Effector CD4-positive, alpha-beta T cell (primary cell): ENCODE results near the gene TNFAIP8L1.
A peak's percentile ranks its signal among the peaks of the same experiment; 100 is the strongest.

Source experiments
- DNase-seq: peaks from one replicate; pipeline ENCODE4 v3.0.0-alpha.2; 2020

TNFAIP8L1 gene

DNA sequence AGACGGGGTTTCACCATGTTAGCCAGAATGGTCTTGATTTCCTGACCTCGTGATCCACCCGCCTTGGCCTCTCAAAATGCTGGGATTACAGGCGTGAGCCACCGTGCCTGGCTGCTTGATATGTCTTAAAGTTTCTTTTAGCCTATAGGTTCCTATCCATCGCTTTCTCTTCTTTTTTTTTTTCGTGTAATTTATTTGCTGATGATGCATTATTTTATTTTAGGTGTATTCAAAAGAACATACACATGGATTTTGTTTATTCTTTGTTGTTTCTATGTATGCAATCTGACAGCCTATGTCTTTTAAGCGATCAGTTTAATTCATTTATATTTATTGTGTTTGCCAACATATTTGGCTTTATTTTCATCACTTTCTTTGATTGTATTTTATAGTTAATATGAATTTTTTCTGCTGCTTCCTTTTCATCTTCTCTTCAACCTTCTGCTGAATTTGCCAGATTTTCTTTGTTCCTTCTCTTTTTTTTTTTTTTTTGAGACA is 26.0 kb upstream of the TNFAIP8L1 start:
- DNase-seq: no peak

DNA sequence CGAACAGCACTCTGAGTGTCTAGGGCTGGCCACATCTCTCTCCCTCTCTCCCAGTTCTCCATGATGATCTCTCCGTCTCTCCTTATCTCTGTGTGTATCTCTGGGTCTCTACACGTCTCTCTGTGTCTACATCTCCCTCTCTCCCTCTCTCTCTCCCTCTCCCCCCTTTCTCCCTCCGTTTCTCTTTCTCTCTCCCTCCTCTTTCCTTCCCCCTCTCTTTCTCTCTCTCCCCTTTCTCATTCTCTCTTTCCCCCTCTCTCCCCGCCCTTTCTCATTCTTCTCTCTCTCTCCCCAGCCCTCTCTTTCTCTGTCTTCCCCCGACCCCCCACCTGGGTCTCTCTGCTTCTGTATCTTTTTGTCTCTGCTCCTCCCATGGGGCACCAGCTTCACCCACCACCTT is 21.3 kb upstream of the TNFAIP8L1 start:
- no peak for DNase-seq

DNA sequence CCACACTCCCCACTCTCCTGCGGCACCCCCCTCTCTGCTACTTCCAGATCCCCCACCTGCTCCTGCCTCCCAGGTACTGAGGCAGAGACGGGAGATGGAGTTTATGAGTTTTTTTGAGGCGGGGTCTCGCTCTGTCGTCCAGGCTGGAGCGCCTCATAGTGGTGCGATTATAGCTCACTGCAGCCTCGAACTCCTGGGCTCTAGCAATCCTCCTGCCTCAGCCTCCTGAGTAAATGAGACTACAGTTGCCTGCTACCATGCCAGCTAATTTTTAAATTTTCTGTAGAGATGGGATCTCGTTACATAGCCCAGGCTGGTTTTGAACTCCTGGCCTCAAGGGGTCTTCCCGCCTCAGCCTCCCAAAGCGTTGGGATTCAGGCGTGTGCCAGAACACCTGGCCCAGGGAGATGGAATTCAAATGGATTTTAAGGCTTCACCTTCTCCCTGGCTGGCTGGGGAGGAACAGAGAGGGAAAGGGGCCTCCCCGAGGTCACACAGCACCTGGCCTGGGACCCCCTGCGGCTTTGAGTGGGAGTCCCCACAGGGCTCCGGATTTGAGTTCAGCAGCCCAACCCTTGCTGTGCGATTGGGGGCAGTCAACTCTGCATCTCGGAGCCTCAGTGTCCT is 19.5 kb upstream of the TNFAIP8L1 start:
- DNase-seq: no peak

DNA sequence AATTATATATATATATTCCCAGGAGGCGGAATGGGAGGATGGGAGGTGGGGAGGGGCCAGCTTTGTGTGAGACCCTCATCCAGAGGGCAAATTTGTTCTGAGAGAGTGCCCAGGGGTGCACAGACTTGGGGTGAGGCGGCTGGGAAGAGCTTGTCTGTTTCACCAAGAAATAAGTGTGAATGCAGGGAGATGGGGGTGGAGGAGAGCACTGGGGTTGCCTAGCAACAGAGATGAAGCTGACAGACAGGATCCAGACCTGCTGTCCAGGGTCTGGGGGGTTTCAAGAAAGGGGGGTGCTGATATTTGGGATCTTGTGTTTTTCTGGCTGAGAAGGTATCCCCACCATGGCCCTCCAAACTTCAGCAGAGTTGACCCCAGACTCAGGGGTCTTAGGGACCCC is 18.6 kb upstream of the TNFAIP8L1 start:
- DNase-seq: no peak

DNA sequence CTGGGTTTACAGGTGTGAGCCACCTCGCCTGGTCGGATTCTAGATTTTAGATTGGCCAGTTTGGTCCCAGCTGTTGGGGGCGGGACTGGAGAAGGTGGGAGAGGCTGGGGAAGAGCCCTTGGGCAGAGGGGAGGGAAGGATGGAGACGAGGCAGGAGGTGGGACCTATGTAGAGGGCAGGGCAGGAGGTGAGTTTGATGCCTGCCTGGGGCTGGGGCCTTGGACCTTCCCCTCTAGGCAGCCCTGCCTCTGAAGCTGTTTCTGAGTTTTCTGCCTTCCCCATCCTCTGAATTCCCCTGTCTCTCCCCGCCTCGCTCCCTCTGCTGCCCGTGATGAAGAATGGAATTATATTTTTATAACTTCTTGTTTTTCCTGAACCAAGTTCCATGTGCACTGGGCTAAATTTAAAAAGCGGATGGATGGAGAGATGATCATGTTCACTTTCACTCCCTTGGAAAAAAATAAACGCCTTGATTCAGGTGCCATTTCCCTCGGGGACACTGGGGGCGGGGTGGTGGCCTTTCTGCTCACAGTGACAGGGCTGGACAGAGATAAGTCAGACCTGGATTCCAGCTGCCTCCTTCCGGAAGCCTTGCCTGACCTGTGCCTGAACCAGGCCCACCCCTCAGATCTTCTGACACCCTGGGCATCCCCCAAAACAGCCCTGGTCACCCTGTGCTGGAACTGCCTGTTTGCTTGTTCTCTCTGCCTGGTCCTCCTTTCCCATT is 16.5 kb upstream of the TNFAIP8L1 start:
- DNase-seq: no peak

DNA sequence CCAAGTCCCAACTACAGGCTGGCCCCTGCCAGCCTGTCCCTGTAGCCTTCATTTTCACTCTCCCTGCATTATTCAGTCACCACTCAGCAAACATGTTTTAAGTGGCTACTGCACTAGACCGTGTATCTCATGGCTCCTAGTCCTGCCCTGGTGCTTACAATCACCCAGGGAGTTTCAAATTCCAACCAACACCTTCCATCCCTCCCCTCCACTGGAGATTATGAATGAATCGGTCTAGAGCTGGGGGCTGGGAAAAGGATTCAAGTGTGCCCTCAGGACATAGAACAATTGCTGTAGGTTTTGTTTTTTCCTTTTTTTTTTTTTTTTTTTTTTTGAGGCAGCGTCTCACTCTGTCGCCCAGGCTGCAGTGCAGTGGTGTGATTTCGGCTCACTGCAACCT is 15.0 kb upstream of the TNFAIP8L1 start:
- no peak for DNase-seq

DNA sequence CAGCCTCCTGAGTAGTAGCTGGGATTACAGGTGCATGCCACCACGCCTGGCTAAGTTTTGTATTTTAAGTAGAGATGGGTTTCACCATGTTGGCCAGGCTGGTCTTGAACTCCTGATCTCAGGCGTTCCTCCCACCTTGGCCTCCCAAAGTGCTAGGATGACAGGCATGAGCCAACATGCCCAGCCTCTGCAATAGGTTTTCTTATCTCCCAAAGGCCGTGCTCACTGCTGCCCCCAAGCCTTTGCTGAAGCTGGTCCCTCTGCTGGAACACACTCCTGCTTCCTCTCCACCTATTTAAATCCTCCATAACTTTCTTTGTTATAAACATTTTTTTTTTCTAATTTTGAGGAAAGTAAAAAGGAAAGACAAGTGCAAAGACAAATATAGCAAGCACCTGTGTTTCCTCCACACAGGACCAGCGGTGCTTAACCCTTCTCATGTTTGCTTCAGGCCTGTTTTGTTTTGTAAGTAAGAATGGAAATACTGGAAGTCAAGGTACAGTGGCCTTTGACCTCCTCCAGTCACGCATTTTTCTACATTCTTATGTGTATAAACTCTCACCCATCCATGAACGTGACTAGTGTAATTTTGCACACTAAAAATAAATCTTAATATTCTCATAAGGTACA is 14.5 kb upstream of the TNFAIP8L1 start:
- DNase-seq: no peak

DNA sequence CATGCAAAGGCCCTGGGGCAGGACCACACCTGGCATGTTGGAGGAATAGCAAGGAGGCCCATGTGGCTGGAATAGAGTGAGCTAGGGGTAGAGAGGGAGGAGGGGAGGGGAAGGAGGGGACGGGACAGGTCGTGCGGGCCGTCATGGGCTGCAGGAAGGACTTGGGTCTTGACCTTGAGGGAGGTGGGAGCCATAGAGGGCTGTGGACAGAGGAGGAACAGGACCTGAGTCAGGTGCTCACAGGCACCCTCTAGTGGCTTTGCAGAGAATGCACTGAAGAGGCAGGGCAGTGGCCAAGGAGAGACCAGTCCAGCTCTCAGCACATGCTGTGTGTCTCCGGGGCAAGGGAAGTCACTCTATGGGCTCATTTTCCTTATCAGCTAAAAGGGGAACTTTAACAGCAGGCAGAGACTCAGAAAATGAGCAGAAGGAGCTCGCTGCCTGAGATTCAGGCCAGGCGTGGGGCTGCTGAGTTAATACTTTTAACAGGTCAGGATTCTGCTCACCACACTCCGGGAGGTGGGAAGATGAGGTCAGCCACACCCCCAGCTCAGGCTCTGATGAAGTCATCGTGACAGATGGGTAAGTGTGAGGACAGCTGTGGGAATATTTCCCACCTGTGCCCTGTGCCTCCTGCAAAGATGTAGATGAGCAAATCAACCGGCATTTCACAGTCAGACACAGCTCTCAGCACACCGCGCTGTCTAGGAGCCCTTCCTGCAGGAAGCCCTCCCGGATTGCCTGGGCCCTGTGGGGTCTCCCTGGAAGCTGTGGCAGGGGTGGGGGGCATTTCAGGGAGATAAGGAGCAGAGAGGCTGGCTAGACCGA is 6.0 kb upstream of the TNFAIP8L1 start:
- DNase-seq: no peak

DNA sequence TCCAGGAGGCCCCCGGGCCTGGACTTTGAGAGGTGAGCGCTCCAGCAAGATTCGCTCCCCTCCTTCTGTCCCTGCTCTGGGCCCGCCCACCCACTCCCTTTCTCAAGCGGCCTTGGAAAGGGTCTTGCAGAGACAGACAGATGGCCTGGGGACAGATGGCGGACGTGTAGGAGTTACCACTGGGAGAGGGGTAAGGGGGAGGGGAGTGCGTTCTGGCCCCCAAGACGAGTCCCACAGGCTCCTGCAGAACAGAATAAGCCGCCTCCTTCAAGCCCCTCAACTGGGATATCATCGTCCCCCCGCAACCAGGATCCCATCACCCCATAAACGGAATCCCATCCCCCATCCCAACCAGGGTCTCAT is 3.6 kb upstream of the TNFAIP8L1 start:
- DNase-seq: no peak

DNA sequence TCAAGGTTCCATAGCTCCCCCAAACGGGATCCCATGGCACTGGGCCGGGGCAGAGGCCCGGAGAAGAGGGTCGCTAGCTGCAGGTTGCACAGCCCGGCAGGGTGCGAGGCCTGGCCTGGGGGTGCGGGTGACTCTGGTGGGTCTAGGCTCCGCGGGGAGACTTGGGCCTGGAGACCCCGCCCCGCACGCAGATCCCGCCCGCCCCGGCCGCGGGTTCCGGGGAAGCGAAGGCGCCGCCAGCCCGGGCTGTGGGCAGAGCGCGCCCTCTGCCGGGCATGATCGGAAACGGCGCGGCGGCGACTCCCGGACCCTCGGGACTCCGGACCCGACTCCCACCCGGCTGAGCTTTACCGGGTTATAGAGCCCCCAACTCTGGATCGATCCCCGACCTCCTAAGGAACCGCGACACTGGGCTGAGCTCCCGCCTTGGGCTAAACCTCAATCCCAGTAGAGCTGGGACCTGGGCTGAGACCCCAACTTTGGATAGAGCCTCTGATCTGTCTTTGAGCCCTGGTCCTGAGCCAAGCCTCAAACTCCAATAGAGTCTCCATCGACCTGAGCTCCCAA is 3.1 kb upstream of the TNFAIP8L1 start:
- DNase-seq: peak; percentile 67

DNA sequence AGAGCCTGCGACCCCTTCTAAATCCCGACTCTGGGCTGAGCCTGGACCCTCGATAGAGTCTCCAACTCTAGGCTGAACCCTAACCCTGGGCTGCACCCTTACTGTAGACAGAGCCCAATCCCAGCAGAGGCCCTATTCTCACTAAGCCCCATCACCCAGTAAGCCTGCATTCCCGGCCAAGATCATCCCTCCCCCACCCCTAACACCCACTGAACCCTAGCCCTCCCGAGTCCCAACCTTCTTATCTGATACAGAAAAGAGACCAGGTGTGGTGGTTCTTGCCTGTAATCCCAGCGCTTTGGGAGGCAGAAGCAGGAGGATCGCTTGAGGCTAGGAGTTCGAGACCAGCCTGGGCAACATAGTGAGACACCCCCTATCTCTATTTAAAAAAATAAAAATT is 2.6 kb upstream of the TNFAIP8L1 start:
- no peak for DNase-seq

DNA sequence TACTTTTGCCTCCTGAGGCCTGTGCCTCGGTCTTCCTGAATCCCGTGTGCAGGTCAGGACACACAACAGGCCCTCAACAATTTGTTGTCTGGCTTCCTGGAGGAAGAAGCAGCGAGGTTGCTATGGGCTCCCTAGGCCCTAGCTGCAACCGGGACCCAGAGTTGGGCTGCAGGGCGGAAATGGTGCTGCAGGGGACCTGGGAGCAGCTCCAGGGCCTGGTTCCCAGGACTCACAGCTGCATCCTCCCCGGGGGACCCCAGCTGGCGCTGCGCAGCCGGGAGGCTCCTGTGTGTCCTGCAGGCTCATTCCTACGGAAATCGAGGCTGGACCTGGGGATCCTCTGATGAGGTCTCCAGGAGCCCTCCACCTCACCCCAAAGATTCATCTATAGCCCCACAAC is 999 bp upstream of the TNFAIP8L1 start:
- no peak for DNase-seq

DNA sequence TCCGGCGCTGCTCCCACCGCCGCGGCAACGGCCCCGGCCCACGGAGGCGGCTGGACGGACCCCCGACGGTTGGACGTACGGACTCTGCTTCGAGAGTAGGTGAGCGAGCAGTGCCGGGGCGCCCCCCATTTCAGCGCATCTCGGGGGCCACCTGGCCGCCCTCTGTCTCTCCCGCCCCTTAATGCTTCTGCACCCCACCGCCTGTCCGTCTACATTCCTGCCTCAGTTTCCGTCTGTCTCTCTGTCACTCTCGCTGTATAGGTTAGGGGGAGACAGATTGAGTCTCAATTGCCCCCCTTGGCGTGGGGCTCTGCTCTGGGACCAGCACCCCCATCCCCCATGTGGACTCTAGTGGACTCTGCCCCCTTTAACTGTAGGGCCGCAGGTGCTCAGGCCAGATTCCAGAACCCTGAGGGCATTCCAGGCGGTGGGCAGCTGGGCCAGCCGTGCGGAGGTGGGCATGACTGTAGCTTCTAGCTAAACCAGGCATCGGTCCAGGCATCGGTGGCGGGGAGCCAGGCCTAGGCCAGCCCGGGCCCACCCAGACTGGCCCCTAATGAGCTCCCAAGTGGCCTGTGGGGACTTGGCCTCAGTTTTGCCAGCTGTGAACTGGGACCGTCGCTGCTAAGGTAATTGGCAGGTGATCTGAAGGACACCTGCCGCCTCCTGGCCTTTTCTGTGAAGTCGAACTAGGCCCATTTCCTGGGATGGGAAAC is 373 bp downstream of the TNFAIP8L1 start:
- DNase-seq: no peak

DNA sequence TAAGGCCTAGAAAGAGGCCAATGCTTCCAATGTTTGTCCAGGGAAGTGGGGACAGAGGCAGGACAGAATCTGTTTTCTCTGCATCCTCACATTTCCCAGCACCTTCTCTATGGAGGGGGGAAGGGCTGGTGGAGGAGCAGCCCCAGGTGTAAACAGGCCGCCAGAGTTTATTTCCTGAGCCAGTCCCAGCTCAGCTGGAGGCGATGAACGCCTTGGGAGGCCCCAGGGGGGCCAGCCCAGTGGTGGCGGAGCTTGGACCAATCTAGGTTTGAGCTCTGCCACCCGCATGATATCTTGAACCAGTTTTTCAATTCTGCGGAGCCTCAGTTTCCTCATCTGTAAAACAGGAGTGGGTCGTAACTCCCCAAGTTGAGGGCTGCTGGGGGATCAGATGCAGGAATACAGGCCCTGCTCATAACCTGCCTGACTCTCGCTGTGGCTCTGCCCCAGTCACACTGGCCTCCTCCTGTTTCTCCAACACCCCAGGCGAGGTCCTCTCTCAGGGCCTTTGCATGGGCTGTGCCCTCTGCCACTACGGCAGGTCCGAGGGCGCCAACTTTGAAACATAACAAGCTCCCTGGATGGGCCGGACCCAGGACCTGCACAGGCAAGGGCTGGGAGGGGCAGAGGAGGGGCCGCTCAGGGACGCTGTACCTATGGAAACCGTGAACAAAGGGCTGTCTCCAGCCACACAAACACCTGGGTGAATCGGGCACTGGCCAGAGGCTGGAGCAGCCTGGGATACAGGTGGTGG is 1.1 kb downstream of the TNFAIP8L1 start:
- no peak for DNase-seq

DNA sequence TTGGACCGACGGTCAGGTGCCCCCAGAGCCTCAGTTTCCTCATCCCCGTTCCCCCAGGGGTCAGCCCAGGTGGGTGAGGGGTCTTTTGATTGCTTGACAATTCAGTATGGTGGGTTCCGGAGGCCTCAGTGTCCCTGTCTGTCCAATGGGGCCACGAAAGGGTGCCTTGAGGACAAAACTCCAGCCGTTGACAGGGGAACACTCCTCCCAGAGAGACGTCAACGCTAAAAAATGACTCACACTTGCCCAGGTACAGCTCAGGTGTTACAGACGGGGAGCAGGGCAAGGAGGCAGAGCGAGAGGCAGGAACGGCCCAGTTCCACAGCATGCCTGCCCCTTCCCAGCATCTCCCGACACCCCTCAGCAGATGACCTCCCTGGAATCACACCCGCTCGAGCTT is 1.8 kb downstream of the TNFAIP8L1 start:
- no peak for DNase-seq

DNA sequence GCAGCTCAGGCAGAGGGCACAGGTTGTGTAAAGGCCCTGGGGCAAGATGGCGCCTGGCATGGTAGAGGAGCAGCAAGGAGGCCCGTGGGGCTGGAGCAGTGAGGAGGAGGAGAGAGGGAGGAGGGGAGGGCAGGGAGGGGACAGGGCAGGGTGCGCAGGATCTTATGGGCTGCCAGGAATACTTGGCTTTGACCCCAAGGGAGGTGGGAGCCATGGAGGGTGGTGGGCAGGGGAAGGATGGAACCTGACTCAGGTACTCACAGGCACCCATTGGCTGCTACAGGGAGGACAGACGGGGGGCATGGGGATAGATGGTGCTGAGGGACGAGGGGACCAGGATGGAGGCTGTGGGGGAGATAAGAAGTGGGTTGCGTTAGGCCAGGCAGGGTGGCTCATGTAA is 3.3 kb downstream of the TNFAIP8L1 start:
- no peak for DNase-seq

DNA sequence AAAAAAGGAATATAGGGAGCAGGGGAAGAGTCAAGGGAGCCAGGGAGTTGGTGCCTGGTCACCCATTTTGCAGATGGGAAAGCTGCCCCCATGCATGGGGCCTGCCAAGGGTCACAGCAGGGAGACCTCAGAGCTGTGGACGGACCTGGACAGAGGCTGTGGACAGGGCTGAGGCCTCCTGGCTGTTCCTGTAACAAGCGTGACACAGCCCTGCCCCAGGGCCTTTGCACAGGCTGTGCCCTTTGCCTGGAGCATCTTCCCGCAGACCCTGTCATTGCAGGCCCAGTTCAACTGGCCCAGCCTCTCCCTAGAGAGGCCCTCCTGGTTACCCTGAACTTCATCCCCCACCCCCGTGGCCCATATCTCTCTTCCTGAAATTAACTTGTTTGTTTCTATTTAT is 6.4 kb downstream of the TNFAIP8L1 start:
- DNase-seq: no peak

DNA sequence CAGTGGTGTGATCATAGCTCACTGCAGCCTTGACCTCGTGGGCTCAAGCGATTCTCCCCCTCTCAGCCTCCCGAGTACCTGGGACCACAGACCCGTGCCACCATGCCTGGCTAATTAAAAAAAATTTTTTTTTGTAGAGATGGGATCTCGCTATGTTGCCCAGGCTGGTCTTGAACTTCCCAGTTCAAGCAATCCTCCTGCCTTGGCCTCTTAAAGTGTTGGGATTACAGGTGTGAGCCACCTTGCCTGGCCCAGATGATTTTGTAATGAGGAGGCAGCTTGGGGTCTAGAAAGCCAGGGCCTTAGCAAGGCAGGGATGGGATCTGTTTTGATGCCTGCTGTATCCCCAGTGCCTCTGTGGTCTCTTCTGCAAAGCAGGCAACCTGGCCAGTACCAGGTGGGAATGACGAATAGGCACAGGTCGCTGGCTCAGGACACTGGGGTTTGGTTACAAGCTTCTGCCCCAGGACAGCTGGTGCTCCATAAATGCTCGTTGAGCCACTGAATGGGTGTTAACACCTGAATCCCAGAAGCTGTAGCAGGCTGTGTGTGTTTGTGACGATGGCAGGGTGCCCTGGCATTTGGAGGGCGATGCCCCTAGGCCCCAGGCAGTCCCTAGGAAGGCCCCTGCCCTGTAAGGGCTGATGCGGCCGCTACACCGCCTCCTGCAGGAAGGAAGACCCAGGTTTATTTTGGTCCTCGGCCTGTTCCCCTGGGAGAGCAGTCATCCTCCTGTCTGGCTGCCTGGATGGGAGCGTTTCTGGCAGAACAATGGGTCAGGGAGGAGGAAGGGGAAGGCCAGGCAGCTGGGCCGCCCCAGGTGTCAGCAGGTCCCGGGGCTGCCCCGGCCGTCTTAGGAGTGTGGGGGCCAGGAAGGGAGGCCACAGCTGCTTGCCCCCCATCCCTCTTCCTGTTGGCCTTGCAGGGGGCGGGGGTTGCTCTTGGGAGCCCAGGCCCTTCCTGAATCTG is 8.6 kb downstream of the TNFAIP8L1 start:
- no peak for DNase-seq

DNA sequence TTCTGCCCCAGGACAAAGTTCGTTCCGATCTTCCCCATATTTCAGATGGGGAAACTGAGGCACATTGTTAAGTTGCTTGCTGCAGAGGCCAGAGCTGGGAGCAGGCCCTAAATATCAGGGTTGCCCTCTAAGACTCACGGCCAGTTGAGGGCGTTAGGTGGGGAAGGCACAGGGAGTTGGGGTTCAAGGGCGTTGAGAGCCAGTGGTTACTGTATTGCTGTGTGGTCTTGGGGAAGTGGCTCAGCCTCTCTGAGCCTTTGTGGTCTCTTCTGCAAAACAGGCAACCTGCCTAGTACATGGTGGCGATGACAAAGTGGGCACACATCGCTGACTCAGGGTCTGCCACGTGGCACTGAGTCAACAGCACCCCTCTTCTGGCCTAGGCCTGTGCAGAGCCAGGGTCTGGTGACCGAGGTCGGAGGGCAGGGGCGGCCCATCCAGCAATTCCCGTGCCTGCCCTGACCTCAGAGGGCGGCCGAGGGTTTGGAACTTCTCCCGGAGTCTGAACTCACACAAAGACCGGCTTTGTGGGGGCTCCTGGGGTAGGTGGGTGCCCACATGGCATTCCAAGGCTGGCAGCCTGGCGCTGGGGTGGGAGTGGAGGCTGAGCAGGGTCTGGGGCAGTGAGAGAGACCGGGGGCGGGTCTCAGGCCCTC is 10.2 kb downstream of the TNFAIP8L1 start:
- no peak for DNase-seq

DNA sequence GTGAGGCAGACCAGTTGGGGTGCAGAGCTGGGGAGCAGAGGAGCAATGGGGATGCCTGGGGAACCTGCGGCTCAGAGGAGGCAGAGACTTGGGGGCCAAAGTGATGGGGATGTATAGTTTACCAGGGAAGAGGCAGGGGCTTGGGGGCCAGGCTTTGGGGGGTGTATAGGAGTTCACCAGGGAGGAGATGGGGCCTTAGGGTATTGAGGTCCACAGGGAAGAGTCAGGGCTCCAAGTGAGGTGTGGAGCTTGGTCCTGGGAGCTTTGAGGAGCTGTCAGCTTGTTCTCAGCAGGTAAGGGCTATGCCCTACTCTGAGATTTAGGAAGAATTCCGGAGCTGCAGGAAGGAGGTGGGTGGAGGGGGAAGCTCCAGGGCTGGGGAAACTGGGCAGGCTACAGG is 10.8 kb downstream of the TNFAIP8L1 start:
- DNase-seq: no peak
